Endometrium (tissue), 2 donors: Measurements from ENCODE around the gene TENM4.

ENCODE experiments used
- FAIRE-seq: peaks from 2 replicates; lab custom pipeline; 2012; peaks lifted over from hg19 to GRCh38; lab: Jason Lieb, UNC
- donor health status: control.
- donor health status: control.

The TENM4 gene

GRCh38 chr11:79418241-79418640 is 22.6 kb downstream of the TENM4 start:
- no peak for FAIRE-seq

GRCh38 chr11:79417069-79417920 is 23.5 kb downstream of the TENM4 start:
- no peak for FAIRE-seq

GRCh38 chr11:79415912-79416311 is 24.9 kb downstream of the TENM4 start:
- FAIRE-seq = no peak

- no peak for FAIRE-seq
Observed at GRCh38 chr11:79415411-79415810, 25.4 kb downstream of the TENM4 start.

GRCh38 chr11:79414644-79415317 is 26.0 kb downstream of the TENM4 start:
- no peak for FAIRE-seq

GRCh38 chr11:79414041-79414440 is 26.8 kb downstream of the TENM4 start:
- FAIRE-seq = no peak

GRCh38 chr11:79413268-79413667 is 27.6 kb downstream of the TENM4 start:
- peak; percentile 91 for FAIRE-seq

GRCh38 chr11:79412761-79413160 is 28.1 kb downstream of the TENM4 start:
- no peak for FAIRE-seq

GRCh38 chr11:79409330-79409729 is 31.5 kb downstream of the TENM4 start:
- no peak for FAIRE-seq

GRCh38 chr11:79406376-79406775 is 34.5 kb downstream of the TENM4 start:
- no peak for FAIRE-seq

- no peak for FAIRE-seq
Observed at GRCh38 chr11:79404806-79405205, 36.0 kb downstream of the TENM4 start.

- no peak for FAIRE-seq
Observed at GRCh38 chr11:79404325-79404724, 36.5 kb downstream of the TENM4 start.

- FAIRE-seq = no peak
Observed at GRCh38 chr11:79403839-79404238, 37.0 kb downstream of the TENM4 start.

GRCh38 chr11:79402912-79403311 is 37.9 kb downstream of the TENM4 start:
- no peak for FAIRE-seq

- no peak for FAIRE-seq
Observed at GRCh38 chr11:79400717-79401330, 40.0 kb downstream of the TENM4 start.

GRCh38 chr11:79400206-79400605 is 40.6 kb downstream of the TENM4 start:
- no peak for FAIRE-seq

GRCh38 chr11:79397252-79397651 is 43.6 kb downstream of the TENM4 start:
- FAIRE-seq = no peak

- no peak for FAIRE-seq
Observed at GRCh38 chr11:79396674-79397073, 44.2 kb downstream of the TENM4 start.

- FAIRE-seq = no peak
Observed at GRCh38 chr11:79396001-79396400, 44.8 kb downstream of the TENM4 start.

- FAIRE-seq = no peak
Observed at GRCh38 chr11:79393362-79394043, 47.3 kb downstream of the TENM4 start.

GRCh38 chr11:79392161-79392560 is 48.7 kb downstream of the TENM4 start:
- no peak for FAIRE-seq

GRCh38 chr11:79390923-79391322 is 49.9 kb downstream of the TENM4 start:
- FAIRE-seq = no peak

- FAIRE-seq = no peak
Observed at GRCh38 chr11:79390477-79390876, 50.4 kb downstream of the TENM4 start.
